Hepatocyte (in vitro differentiated cells): ENCODE results near the gene VEPH1. TPM values are rescaled to one million over a fixed set of nuclear protein-coding genes. Genes with fewer than 3 reads are reported as not detected.

Experiments used
- DNase-seq: peaks from one replicate; pipeline ENCODE4 v3.0.0-alpha.2; 2016; ENCODE audit warnings: low spot score
- H2AFZ ChIP-seq: fragments of 200-600 bp; sonication (generic); 2 replicates; pipeline ENCODE4 v1.6.0; 2016; ENCODE audit warnings: antibody characterized with exemption, mild to moderate bottlenecking
- H3K27ac ChIP-seq: fragments of 200-600 bp; sonication (generic); 2 replicates; pipeline ENCODE4 v1.5.1; 2016; ENCODE audit warnings: mild to moderate bottlenecking
- H3K27me3 ChIP-seq: fragments of 200-600 bp; sonication (generic); 2 replicates; pipeline ENCODE4 v1.6.1; 2016
- H3K36me3 ChIP-seq: fragments of 200-600 bp; sonication (generic); replicated peaks from 2 replicates; pipeline ENCODE4 v1.5.1; 2016; ENCODE audit warnings: low read depth; ENCODE audit not compliant: insufficient read depth
- H3K4me1 ChIP-seq: fragments of 200-600 bp; sonication (generic); 2 replicates; pipeline ENCODE4 v1.5.1; 2016; ENCODE audit warnings: mild to moderate bottlenecking, moderate library complexity; ENCODE audit not compliant: insufficient read depth
- H3K4me2 ChIP-seq: fragments of 200-600 bp; sonication (generic); 2 replicates; pipeline ENCODE4 v1.6.0; 2016
- H3K4me3 ChIP-seq: fragments of 200-600 bp; sonication (generic); 2 replicates; pipeline ENCODE4 v1.5.1; 2016; ENCODE audit warnings: mild to moderate bottlenecking
- H3K79me2 ChIP-seq: fragments of 200-600 bp; sonication (generic); 2 replicates; pipeline ENCODE4 v1.6.0; 2017; ENCODE audit warnings: mild to moderate bottlenecking
- H3K9me2 ChIP-seq: fragments of 200-600 bp; sonication (generic); replicated peaks from 2 replicates; pipeline ENCODE4 v1.6.0; 2017; ENCODE audit warnings: mild to moderate bottlenecking; ENCODE audit not compliant: insufficient read depth
- H3K9me3 ChIP-seq: fragments of 200-600 bp; sonication (generic); 2 replicates; pipeline ENCODE4 v1.5.1; 2016; ENCODE audit warnings: low read depth, mild to moderate bottlenecking
- H4K20me1 ChIP-seq: fragments of 200-600 bp; sonication (generic); 2 replicates; pipeline ENCODE4 v1.6.0; 2016; ENCODE audit warnings: mild to moderate bottlenecking; ENCODE audit not compliant: insufficient read depth, poor library complexity, severe bottlenecking
- EZH2 ChIP-seq: fragments of 200-600 bp; sonication (generic); IDR thresholded peaks from 2 replicates; pipeline ENCODE4 v1.6.1; 2016; ENCODE audit warnings: antibody characterized with exemption, mild to moderate bottlenecking, borderline replicate concordance
- EZH2phosphoT487 ChIP-seq: fragments of 200-600 bp; sonication (generic); IDR thresholded peaks from one replicate; pipeline ENCODE4 v1.6.1; 2018; ENCODE audit warnings: antibody characterized with exemption, mild to moderate bottlenecking, low read depth, moderate library complexity; ENCODE audit not compliant: unreplicated experiment, severe bottlenecking
- WGBS: methylation state at CpG from one replicate; pipeline ENCODE4 v1.1.6; 2016; ENCODE audit warnings: low lambda C conversion rate; ENCODE audit errors: missing lambda C conversion rate; 5-methylcytosine and 5-hydroxymethylcytosine counted together
- polyA plus RNA-seq: library from polyadenylated mRNA; unstranded; fragments of >200 nt; fragmentation: Nextera tagmentation; extraction: Ambion mirVana; gene quantifications from 2 replicates; pipeline ENCODE4 v1.2.1, GENCODE V29; 2016
- total RNA-seq: library from RNA; depleted of rRNA; stranded (reverse); fragments of >200 nt; gene quantifications from 2 replicates; pipeline ENCODE4 v1.2.3, GENCODE V29; 2014
- TF ChIP-seq, protein P1 (sequence below): fragments of 200-600 bp; sonication (generic); IDR thresholded peaks from 2 replicates; pipeline ENCODE4 v1.5.1; 2016; ENCODE audit warnings: antibody characterized with exemption, mild to moderate bottlenecking; ENCODE audit not compliant: poor library complexity

VEPH1 gene
- total and polyA plus RNA-seq, 2 experiments from 2014 or later, result 2.5 to 4.7 TPM

DNA sequence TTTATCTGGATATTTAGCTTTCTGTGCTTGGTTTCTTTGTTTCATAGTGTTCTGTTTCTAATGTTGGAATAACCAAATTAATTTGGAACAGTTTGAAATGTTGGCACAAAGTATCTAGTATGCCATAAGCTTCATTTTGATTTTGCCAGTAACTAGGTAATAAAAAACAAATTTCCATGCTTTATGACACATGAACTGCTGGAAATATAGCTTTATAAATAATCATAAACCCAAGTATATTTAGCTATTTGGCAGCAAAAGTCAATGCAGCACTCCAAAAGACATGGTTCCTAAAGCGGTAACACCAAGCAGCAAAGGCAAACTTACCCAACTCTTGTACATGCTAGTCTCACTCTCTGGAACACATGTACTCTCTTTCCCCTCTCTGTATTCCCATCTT is 237.3 kb downstream of the VEPH1 start:
- Histone ChIP-seq H4K20me1 (no peaks in the 10 kb centered on the region), H3K4me1 (no peaks in the 10 kb centered on the region), H3K79me2 (no peaks in the 10 kb centered on the region), H2AFZ (no peak overlapping the region), H3K4me2 (no peak overlapping the region), H3K36me3 (no peaks in the 10 kb centered on the region), H3K4me3 (no peak overlapping the region), H3K27ac (no peak overlapping the region), H3K9me3 (no peaks in the 10 kb centered on the region), H3K27me3 (no peaks in the 10 kb centered on the region), H3K9me2 (no peaks in the 10 kb centered on the region)
- 100% methylated on average over 1 of the region's 1 CpG for WGBS
- no peak for DNase-seq
- TF ChIP-seq EZH2phosphoT487 (no peak), EZH2 (no peak)
- TF ChIP-seq, protein P1, sequence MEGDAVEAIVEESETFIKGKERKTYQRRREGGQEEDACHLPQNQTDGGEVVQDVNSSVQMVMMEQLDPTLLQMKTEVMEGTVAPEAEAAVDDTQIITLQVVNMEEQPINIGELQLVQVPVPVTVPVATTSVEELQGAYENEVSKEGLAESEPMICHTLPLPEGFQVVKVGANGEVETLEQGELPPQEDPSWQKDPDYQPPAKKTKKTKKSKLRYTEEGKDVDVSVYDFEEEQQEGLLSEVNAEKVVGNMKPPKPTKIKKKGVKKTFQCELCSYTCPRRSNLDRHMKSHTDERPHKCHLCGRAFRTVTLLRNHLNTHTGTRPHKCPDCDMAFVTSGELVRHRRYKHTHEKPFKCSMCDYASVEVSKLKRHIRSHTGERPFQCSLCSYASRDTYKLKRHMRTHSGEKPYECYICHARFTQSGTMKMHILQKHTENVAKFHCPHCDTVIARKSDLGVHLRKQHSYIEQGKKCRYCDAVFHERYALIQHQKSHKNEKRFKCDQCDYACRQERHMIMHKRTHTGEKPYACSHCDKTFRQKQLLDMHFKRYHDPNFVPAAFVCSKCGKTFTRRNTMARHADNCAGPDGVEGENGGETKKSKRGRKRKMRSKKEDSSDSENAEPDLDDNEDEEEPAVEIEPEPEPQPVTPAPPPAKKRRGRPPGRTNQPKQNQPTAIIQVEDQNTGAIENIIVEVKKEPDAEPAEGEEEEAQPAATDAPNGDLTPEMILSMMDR, result no peak

DNA sequence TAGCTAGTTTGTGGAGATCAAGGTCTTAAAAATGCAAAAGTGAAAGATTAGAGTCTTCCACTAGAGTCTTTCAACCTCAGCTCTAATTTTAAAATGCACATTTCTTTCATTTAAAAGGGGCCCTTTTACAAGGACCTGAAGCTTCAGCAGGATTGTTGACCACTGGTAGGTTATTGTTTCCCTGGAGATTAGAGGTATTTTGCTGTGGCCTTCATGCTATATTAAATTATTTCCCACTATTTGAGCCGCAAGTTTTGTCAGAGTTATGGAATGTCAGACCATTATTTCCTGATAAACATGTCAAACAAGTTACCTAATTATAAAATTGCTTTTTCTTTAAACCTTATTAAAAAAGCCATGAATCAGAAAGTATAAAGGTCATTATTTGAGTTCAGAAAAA is 240.2 kb downstream of the VEPH1 start:
- no peak overlapping the region for H3K27ac ChIP-seq
- no peaks in the 10 kb centered on the region for H3K9me2 ChIP-seq
- H3K79me2 ChIP-seq, result no peaks in the 10 kb centered on the region
- no peak overlapping the region for H3K4me2 ChIP-seq
- H3K9me3 ChIP-seq, result no peaks in the 10 kb centered on the region
- H3K4me3 ChIP-seq, result no peak overlapping the region
- no peaks in the 10 kb centered on the region for H4K20me1 ChIP-seq
- H3K36me3 ChIP-seq, result no peaks in the 10 kb centered on the region
- TF ChIP-seq EZH2 (no peak), EZH2phosphoT487 (no peak)
- TF ChIP-seq, protein P1, result no peak
- H2AFZ ChIP-seq, result no peak overlapping the region
- H3K4me1 ChIP-seq, result no peaks in the 10 kb centered on the region
- H3K27me3 ChIP-seq, result no peaks in the 10 kb centered on the region
- no peak for DNase-seq
- WGBS, result 75% methylated on average over 1 of the region's 1 CpG

DNA sequence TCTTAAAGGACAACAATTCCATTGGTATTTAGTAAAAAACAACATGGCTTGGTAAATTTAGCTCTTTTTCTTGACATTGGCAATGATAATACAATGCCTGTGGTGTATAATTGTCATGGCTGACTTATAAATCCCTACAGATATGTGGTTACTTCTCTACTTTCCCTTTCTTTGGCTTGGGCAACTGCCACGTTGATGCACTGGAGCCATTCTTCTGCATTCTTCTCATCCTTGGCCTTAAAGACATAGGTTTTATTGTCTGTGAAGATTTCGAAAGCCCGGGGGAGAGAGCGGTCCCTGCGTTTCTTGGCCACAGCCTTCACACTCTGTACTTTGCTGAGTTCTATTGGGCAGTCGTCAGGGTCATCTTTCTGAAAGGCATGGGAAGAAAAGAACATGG is 242.2 kb downstream of the VEPH1 start:
- Histone ChIP-seq H2AFZ (no peak overlapping the region), H3K9me3 (no peaks in the 10 kb centered on the region), H3K4me1 (no peaks in the 10 kb centered on the region), H3K27me3 (no peaks in the 10 kb centered on the region), H3K27ac (no peak overlapping the region), H4K20me1 (no peaks in the 10 kb centered on the region), H3K9me2 (no peaks in the 10 kb centered on the region), H3K36me3 (no peaks in the 10 kb centered on the region), H3K4me2 (no peak overlapping the region), H3K79me2 (no peaks in the 10 kb centered on the region), H3K4me3 (no peak overlapping the region)
- TF ChIP-seq EZH2phosphoT487, result no peak
- no peak for TF ChIP-seq EZH2
- TF ChIP-seq, protein P1, result no peak
- WGBS, result 89% methylated on average over 6 of the region's 6 CpGs
- DNase-seq, result no peak

DNA sequence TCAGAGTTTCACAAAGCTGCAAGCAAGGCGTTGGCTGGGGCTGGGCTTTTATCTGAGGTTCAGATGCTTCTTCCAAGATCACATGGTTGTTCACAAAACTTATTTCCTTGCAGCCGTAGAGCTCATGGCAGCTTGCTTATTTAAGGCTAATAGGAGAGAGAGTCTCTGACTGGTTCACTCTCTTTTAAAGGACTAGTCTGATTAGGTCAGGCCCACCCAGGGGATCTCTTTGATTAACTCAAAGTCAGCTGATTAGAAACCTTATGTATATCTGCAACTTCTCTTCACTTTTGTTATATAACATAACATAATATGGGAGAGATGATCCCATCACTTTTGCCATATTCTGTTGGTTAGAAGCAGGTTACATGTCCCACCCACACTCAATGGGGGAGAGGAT is 243.4 kb downstream of the VEPH1 start:
- no peaks in the 10 kb centered on the region for H3K9me3 ChIP-seq
- DNase-seq, result no peak
- no peaks in the 10 kb centered on the region for H3K4me1 ChIP-seq
- no peak for TF ChIP-seq EZH2
- TF ChIP-seq, protein P1, result no peak
- TF ChIP-seq EZH2phosphoT487, result no peak
- no peaks in the 10 kb centered on the region for H3K36me3 ChIP-seq
- H2AFZ ChIP-seq, result no peak overlapping the region
- no peaks in the 10 kb centered on the region for H3K27me3 ChIP-seq
- H3K9me2 ChIP-seq, result no peaks in the 10 kb centered on the region
- no peak overlapping the region for H3K4me2 ChIP-seq
- WGBS, result 94% methylated on average over 2 of the region's 2 CpGs
- H3K4me3 ChIP-seq, result no peak overlapping the region
- H3K79me2 ChIP-seq, result no peaks in the 10 kb centered on the region
- H4K20me1 ChIP-seq, result no peaks in the 10 kb centered on the region
- no peak overlapping the region for H3K27ac ChIP-seq
